Neural progenitor cell (in vitro differentiated cells): ENCODE measurements around the gene ZNRF1. TPM values are rescaled to one million over a fixed set of nuclear protein-coding genes. Genes with fewer than 3 reads are reported as not detected.

Source experiments
- DNase-seq: peaks from one replicate; pipeline ENCODE4 v3.0.0-alpha.2; 2016; ENCODE audit warnings: low spot score
- H2AFZ ChIP-seq: fragments of 200-600 bp; sonication (generic); replicated peaks from 2 replicates; pipeline ENCODE4 v1.6.1; 2016; ENCODE audit warnings: antibody characterized with exemption
- H3F3A ChIP-seq: fragments of 200-600 bp; sonication (generic); 2 replicates; pipeline ENCODE4 v1.6.1; 2016; ENCODE audit warnings: antibody characterized with exemption, low read depth
- H3K27ac ChIP-seq: fragments of 200-600 bp; sonication (generic); 2 replicates; pipeline ENCODE4 v1.5.1; 2016; ENCODE audit warnings: mild to moderate bottlenecking
- H3K27me3 ChIP-seq: fragments of 200-600 bp; sonication (generic); 2 replicates; pipeline ENCODE4 v1.6.1; 2016; ENCODE audit warnings: mild to moderate bottlenecking, moderate library complexity
- H3K36me3 ChIP-seq: fragments of 200-600 bp; sonication (generic); 2 replicates; pipeline ENCODE4 v1.5.1; 2016
- H3K4me1 ChIP-seq: fragments of 200-600 bp; sonication (generic); 2 replicates; pipeline ENCODE4 v1.6.1; 2016; ENCODE audit warnings: mixed run types
- H3K4me2 ChIP-seq: fragments of 200-600 bp; sonication (generic); 2 replicates; pipeline ENCODE4 v1.6.1; 2016
- H3K4me3 ChIP-seq: fragments of 200-600 bp; sonication (generic); 2 replicates; pipeline ENCODE4 v1.5.1; 2016
- H3K79me2 ChIP-seq: fragments of 200-600 bp; sonication (generic); 2 replicates; pipeline ENCODE4 v1.6.1; 2016; ENCODE audit warnings: low read depth
- H3K9ac ChIP-seq: fragments of 200-600 bp; sonication (generic); 2 replicates; pipeline ENCODE4 v1.6.1; 2016
- H3K9me3 ChIP-seq: fragments of 200-600 bp; sonication (generic); 2 replicates; pipeline ENCODE4 v1.5.1; 2016; ENCODE audit warnings: low read depth
- H4K20me1 ChIP-seq: fragments of 200-600 bp; sonication (generic); 2 replicates; pipeline ENCODE4 v1.6.1; 2016; ENCODE audit warnings: low read depth
- H3K27ac Mint-ChIP-seq: 3 replicates; pipeline ENCODE4 v1.8.0; 2021; ENCODE audit warnings: mixed read lengths
- H3K27me3 Mint-ChIP-seq: 2 replicates; pipeline ENCODE4 v1.8.0; 2022; ENCODE audit warnings: low read depth, mild to moderate bottlenecking, inconsistent platforms, moderate library complexity, mixed read lengths; ENCODE audit not compliant: insufficient read depth
- H3K36me3 Mint-ChIP-seq: 3 replicates; pipeline ENCODE4 v1.8.0; 2021; ENCODE audit warnings: mixed read lengths
- H3K4me1 Mint-ChIP-seq: 3 replicates; pipeline ENCODE4 v1.8.0; 2021; ENCODE audit warnings: mixed read lengths
- H3K4me3 Mint-ChIP-seq: 3 replicates; pipeline ENCODE4 v1.8.0; 2021; ENCODE audit warnings: mild to moderate bottlenecking, moderate library complexity, mixed read lengths
- H3K9me3 Mint-ChIP-seq: 3 replicates; pipeline ENCODE4 v1.8.0; 2020; ENCODE audit warnings: mixed read lengths
- EZH2 ChIP-seq: fragments of 200-600 bp; sonication (generic); IDR thresholded peaks from 2 replicates; pipeline ENCODE4 v1.6.1; 2017; ENCODE audit warnings: antibody characterized with exemption, mild to moderate bottlenecking, moderate library complexity
- EZH2phosphoT487 ChIP-seq: fragments of 200-600 bp; sonication (generic); IDR thresholded peaks from 2 replicates; pipeline ENCODE4 v1.6.1; 2017; ENCODE audit warnings: antibody characterized with exemption
- total RNA-seq: library from RNA; depleted of rRNA; stranded (reverse); fragments of >200 nt; gene quantifications from 2 replicates; pipeline ENCODE4 v1.2.3, GENCODE V29; 2015; ENCODE audit warnings: low replicate concordance
- TF ChIP-seq, protein P1 (sequence below): fragments of 200-600 bp; sonication (generic); IDR thresholded peaks from 2 replicates; pipeline ENCODE4 v1.5.1; 2017; ENCODE audit warnings: antibody characterized with exemption, mild to moderate bottlenecking

The ZNRF1 gene
- total RNA-seq, 1 donor from 2014 or later: 9.3 TPM

GRCh38 chr16:75038036-75038858, 39.4 kb downstream of the ZNRF1 start:
- no peaks in the 10 kb centered on the region for H3K4me1 ChIP-seq
- Mint-ChIP-seq H3K36me3 (peaks cover 48% of the 10 kb centered on the region), H3K4me3 (no peak overlapping the region), H3K27ac (no peak overlapping the region), H3K9me3 (peaks cover 29% of the 10 kb centered on the region), H3K4me1 (peaks cover 2% of the 10 kb centered on the region), H3K27me3 (peaks cover 2% of the 10 kb centered on the region)
- H3K36me3 ChIP-seq: peaks cover 3% of the 10 kb centered on the region
- H3K27ac ChIP-seq: no peak overlapping the region
- TF ChIP-seq, protein P1, sequence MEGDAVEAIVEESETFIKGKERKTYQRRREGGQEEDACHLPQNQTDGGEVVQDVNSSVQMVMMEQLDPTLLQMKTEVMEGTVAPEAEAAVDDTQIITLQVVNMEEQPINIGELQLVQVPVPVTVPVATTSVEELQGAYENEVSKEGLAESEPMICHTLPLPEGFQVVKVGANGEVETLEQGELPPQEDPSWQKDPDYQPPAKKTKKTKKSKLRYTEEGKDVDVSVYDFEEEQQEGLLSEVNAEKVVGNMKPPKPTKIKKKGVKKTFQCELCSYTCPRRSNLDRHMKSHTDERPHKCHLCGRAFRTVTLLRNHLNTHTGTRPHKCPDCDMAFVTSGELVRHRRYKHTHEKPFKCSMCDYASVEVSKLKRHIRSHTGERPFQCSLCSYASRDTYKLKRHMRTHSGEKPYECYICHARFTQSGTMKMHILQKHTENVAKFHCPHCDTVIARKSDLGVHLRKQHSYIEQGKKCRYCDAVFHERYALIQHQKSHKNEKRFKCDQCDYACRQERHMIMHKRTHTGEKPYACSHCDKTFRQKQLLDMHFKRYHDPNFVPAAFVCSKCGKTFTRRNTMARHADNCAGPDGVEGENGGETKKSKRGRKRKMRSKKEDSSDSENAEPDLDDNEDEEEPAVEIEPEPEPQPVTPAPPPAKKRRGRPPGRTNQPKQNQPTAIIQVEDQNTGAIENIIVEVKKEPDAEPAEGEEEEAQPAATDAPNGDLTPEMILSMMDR: no peak
- no peak for TF ChIP-seq EZH2
- no peak for TF ChIP-seq EZH2phosphoT487
- no peak overlapping the region for H3K4me3 ChIP-seq
- no peaks in the 10 kb centered on the region for H3K27me3 ChIP-seq
- no peaks in the 10 kb centered on the region for H3K9me3 ChIP-seq
- peaks cover 17% of the 10 kb centered on the region for H4K20me1 ChIP-seq
- DNase-seq: no peak
- H3K9ac ChIP-seq: no peak overlapping the region
- H3F3A ChIP-seq: no peaks in the 10 kb centered on the region
- H2AFZ ChIP-seq: no peak overlapping the region
- no peak overlapping the region for H3K4me2 ChIP-seq
- H3K79me2 ChIP-seq: peaks cover 98% of the 10 kb centered on the region

DNA sequence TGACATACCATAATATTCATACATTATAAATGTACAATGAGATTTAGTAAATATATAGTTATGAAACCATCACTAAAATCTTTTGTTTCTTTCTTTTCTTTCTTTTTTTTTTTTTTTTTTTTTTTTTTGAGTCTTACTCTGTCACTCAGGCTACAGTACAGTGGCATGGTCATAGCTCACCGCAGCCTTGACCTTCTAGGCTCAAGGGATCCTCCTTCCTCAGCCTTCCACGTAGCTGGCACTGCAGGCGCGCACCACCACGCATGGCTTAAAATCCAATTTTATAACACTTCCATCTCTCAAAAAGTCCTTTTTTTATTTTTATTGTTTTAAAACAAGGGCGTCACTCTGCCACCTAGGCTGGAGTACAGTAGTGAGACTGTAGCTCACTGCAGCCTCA, 41.1 kb downstream of the ZNRF1 start:
- peaks cover 14% of the 10 kb centered on the region for H4K20me1 ChIP-seq
- H3K27me3 ChIP-seq: no peaks in the 10 kb centered on the region
- H3F3A ChIP-seq: no peaks in the 10 kb centered on the region
- no peak overlapping the region for H3K4me2 ChIP-seq
- no peak overlapping the region for H3K27ac ChIP-seq
- Mint-ChIP-seq H3K4me3 (no peak overlapping the region), H3K27me3 (peaks cover 2% of the 10 kb centered on the region), H3K9me3 (peaks cover 25% of the 10 kb centered on the region), H3K4me1 (peaks cover 3% of the 10 kb centered on the region), H3K36me3 (peaks cover 45% of the 10 kb centered on the region), H3K27ac (no peak overlapping the region)
- TF ChIP-seq, protein P1: no peak
- TF ChIP-seq EZH2phosphoT487 (no peak), EZH2 (no peak)
- H3K9me3 ChIP-seq: no peaks in the 10 kb centered on the region
- H3K4me3 ChIP-seq: no peak overlapping the region
- no peak overlapping the region for H2AFZ ChIP-seq
- peaks cover 3% of the 10 kb centered on the region for H3K36me3 ChIP-seq
- H3K4me1 ChIP-seq: no peaks in the 10 kb centered on the region
- no peak for DNase-seq
- H3K79me2 ChIP-seq: peaks cover 99% of the 10 kb centered on the region
- H3K9ac ChIP-seq: no peak overlapping the region

GRCh38 chr16:75042426-75043174, 43.8 kb downstream of the ZNRF1 start:
- Histone ChIP-seq H3K4me3 (no peak overlapping the region), H3F3A (no peaks in the 10 kb centered on the region), H3K4me1 (no peaks in the 10 kb centered on the region), H3K27ac (no peak overlapping the region), H3K27me3 (no peaks in the 10 kb centered on the region), H3K79me2 (peaks cover 99% of the 10 kb centered on the region), H3K4me2 (no peak overlapping the region), H2AFZ (no peak overlapping the region), H3K36me3 (peaks cover 3% of the 10 kb centered on the region), H3K9me3 (no peaks in the 10 kb centered on the region), H4K20me1 (peaks cover 14% of the 10 kb centered on the region), H3K9ac (no peak overlapping the region)
- Mint-ChIP-seq H3K4me1 (peaks cover 6% of the 10 kb centered on the region), H3K4me3 (no peak overlapping the region), H3K9me3 (peaks cover 25% of the 10 kb centered on the region), H3K36me3 (peaks cover 32% of the 10 kb centered on the region), H3K27ac (no peak overlapping the region), H3K27me3 (peaks cover 2% of the 10 kb centered on the region)
- TF ChIP-seq, protein P1: no peak
- no peak for TF ChIP-seq EZH2
- TF ChIP-seq EZH2phosphoT487: no peak
- no peak for DNase-seq
